Astrocyte (in vitro differentiated cells and primary cell): ENCODE results near the gene MED4.

Source experiments
- EZH2 ChIP-seq: IDR thresholded peaks from 2 replicates; pipeline ENCODE4 v1.6.1; 2012; ENCODE audit warnings: mild to moderate bottlenecking, low read length, inconsistent platforms; ENCODE audit not compliant: insufficient read depth
- TF ChIP-seq, protein P1 (sequence below): IDR thresholded peaks from 2 replicates; pipeline ENCODE4 v1.5.1; 2011; ENCODE audit warnings: low read depth, mild to moderate bottlenecking, inconsistent platforms, low read length, moderate library complexity; ENCODE audit not compliant: insufficient read depth

DNA sequence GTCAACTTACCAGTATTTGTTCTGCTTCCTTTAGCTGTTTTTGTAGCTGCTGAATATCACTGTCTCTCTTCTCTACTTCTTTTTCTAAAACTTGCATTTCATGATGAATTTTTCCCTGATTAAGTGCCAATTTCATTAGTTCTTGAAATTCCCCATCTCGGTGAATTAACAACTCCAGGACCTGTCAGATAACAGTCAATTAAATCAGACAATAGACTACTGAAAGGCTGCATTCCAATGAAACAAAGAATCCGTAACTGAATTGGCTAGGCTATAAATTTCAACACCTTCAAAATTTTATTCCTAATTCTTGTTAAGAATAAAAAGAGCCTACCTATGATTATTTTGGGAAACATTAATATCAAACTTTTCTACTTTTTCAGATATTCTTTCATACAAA lies 8.6 kb downstream of the MED4 start:
- TF ChIP-seq, protein P1, sequence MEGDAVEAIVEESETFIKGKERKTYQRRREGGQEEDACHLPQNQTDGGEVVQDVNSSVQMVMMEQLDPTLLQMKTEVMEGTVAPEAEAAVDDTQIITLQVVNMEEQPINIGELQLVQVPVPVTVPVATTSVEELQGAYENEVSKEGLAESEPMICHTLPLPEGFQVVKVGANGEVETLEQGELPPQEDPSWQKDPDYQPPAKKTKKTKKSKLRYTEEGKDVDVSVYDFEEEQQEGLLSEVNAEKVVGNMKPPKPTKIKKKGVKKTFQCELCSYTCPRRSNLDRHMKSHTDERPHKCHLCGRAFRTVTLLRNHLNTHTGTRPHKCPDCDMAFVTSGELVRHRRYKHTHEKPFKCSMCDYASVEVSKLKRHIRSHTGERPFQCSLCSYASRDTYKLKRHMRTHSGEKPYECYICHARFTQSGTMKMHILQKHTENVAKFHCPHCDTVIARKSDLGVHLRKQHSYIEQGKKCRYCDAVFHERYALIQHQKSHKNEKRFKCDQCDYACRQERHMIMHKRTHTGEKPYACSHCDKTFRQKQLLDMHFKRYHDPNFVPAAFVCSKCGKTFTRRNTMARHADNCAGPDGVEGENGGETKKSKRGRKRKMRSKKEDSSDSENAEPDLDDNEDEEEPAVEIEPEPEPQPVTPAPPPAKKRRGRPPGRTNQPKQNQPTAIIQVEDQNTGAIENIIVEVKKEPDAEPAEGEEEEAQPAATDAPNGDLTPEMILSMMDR = no peak
- TF ChIP-seq EZH2 = no peak
